OCI-LY1 (cell line): ENCODE data around the gene MYO1E.

ENCODE experiments used
- EZH2 ChIP-seq: fragments of 200-600 bp; sonication (generic), shearing (Covaris generic); IDR thresholded peaks from 2 replicates; pipeline ENCODE4 v1.8.0; 2017; ENCODE audit warnings: borderline replicate concordance, mixed run types, mild to moderate bottlenecking, antibody characterized with exemption, low read length, moderate library complexity, mixed read lengths
- TF ChIP-seq, protein P1 (sequence below): fragments of 200-600 bp; sonication (generic), shearing (Covaris generic); IDR thresholded peaks from 2 replicates; pipeline ENCODE4 v1.5.1; 2017; ENCODE audit warnings: mild to moderate bottlenecking, antibody characterized with exemption, low read length, moderate library complexity, mixed read lengths

DNA sequence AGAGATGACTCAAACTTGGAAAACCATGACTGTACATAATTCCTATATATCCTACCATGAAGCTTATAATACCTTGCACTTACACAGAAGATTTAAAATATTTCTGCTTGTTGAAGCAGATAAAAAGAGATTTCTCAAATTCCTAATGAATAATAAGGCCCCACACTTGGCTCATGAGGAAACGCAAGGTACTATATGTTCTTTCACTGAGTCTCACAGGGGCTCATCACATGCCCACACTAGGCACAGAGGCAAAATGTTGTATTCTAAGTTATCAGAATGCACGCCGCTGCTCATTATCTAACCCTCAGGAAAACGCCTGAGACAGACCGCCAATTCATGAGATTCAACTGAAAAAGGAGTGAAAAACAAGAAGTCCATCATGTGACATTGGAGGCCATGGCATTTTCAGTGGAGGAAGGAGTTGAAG, 5.6 kb downstream of the MYO1E start:
- TF ChIP-seq, protein P1, sequence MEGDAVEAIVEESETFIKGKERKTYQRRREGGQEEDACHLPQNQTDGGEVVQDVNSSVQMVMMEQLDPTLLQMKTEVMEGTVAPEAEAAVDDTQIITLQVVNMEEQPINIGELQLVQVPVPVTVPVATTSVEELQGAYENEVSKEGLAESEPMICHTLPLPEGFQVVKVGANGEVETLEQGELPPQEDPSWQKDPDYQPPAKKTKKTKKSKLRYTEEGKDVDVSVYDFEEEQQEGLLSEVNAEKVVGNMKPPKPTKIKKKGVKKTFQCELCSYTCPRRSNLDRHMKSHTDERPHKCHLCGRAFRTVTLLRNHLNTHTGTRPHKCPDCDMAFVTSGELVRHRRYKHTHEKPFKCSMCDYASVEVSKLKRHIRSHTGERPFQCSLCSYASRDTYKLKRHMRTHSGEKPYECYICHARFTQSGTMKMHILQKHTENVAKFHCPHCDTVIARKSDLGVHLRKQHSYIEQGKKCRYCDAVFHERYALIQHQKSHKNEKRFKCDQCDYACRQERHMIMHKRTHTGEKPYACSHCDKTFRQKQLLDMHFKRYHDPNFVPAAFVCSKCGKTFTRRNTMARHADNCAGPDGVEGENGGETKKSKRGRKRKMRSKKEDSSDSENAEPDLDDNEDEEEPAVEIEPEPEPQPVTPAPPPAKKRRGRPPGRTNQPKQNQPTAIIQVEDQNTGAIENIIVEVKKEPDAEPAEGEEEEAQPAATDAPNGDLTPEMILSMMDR: no peak
- no peak for TF ChIP-seq EZH2
